Adipocyte (in vitro differentiated cells): ENCODE measurements around the gene PRAMEF6.
"Not testable (repeated sequence)": the region's sequence is repeated elsewhere in the genome, so short reads cannot be mapped to it uniquely, and the experiment has no call there.

Source experiments
- DNase-seq: peaks from one replicate; pipeline ENCODE4 v3.0.0-alpha.2; 2015; ENCODE audit warnings: low read depth
- H3K27me3 ChIP-seq: replicated peaks from 2 replicates; pipeline ENCODE4 v1.7.0; 2013; ENCODE audit warnings: mild to moderate bottlenecking, low read length, moderate library complexity; ENCODE audit not compliant: control insufficient read depth, insufficient read depth
- H3K36me3 ChIP-seq: 2 replicates; pipeline ENCODE4 v1.7.0; 2013; ENCODE audit warnings: low read length, mild to moderate bottlenecking, moderate library complexity; ENCODE audit not compliant: control insufficient read depth, insufficient read depth, severe bottlenecking
- H3K4me1 ChIP-seq: 2 replicates; pipeline ENCODE4 v1.7.0; 2013; ENCODE audit warnings: mild to moderate bottlenecking, low read length, moderate library complexity; ENCODE audit not compliant: control insufficient read depth, insufficient read depth
- H3K4me3 ChIP-seq: 2 replicates; pipeline ENCODE4 v1.7.0; 2013; ENCODE audit warnings: mild to moderate bottlenecking, low read length, moderate library complexity
- H3K9ac ChIP-seq: 2 replicates; pipeline ENCODE4 v1.7.0; 2013; ENCODE audit warnings: mild to moderate bottlenecking, low read length, moderate library complexity
- H3K9me3 ChIP-seq: 2 replicates; pipeline ENCODE4 v1.7.0; 2013; ENCODE audit warnings: mild to moderate bottlenecking, low read length, moderate library complexity; ENCODE audit not compliant: control insufficient read depth

The PRAMEF6 gene

DNA sequence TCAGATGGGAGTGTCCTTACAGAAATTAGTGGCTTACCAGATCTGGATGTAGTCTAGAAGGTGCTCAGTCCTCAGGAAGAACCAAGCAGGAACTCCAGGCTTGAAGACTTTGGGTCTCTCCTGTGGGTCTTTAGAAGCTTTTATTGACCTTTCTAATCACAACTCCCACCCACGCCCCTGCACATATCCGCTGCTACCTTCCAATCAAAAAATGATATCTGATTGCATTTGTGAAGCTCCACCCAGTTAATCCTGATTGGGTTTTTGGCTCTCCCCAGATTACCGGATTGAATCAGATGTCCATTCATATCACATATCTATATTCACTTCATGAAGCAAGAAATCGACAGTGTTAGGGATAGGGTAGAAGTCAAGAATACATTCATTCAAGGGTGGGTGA lies at the start of gene PRAMEF6:
Gene PRAMEF6 (minus strand): TSS at position 101 of the 400 bp plus-strand sequence. CDS start 5,062 bp downstream, outside the sequence.
- H3K4me1 ChIP-seq, H3K9me3 ChIP-seq, H3K9ac ChIP-seq, H3K36me3 ChIP-seq, H3K27me3 ChIP-seq, H3K4me3 ChIP-seq, DNase-seq: not testable (repeated sequence)

DNA sequence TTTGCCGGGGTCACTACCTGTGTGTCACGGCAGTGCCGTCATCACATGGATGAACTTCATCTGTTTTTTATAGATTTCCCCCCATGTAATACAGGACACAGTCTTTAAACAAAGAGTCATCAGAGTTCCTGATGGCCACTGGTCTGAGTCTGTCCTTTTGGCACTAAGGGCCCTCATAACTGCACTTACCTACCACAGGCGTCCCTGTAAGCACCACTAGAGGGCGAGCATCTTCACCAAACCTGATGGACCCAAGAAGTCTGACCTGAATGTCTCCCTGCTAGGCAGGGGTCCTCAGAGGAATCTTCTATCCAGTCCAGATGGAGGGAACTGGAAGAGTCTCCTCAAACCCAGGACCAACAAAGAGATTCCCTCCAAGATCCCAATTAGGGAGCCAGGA lies 23.0 kb downstream of the PRAMEF6 start:
- H3K4me3 ChIP-seq, DNase-seq, H3K9ac ChIP-seq, H3K27me3 ChIP-seq, H3K9me3 ChIP-seq, H3K36me3 ChIP-seq, H3K4me1 ChIP-seq: not testable (repeated sequence)

DNA sequence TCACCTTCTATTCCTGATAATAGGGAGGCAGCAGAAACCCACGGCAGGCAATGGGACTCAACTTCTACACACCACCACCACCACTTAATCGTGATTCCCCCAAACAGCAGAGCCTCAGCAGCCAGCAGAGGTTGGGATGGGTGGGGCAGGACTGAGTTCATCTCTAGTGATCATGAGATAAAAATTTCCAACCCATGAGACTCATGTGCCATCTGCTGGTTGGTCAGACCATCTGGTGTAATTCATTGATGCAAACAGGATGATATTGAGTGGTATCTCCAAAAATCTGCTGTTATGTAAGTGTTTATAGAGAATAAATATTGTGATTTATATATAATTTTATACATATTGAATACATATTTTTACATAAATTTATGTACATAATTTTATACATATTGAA lies 25.6 kb downstream of the PRAMEF6 start:
- H3K9me3 ChIP-seq, DNase-seq, H3K27me3 ChIP-seq, H3K4me3 ChIP-seq, H3K9ac ChIP-seq, H3K36me3 ChIP-seq, H3K4me1 ChIP-seq: not testable (repeated sequence)

DNA sequence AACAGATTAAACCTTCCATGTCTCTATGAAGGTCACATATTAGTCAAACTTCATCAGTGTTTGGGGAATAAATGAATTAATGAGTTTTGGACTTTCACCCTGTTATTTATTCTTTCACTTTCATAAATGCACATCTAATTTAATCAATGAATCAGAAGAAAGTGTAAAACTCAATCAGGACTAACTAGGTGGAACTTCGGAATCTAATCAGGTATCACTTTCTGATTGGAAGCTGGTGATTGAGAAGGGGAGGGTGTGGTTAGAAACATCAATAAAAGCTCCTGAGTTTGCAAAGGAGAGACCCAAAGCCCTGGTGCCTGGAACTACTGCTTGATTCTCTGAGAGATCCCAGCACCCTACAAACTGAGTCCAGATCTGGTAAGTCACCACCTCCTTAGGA lies 31.1 kb downstream of the PRAMEF6 start, which contains the start of gene PRAMEF7:
Gene PRAMEF7 (plus strand): TSS at position 301 of the 400 bp plus-strand sequence. CDS start 1,083 bp downstream, outside the sequence.
- DNase-seq, H3K27me3 ChIP-seq, H3K4me1 ChIP-seq, H3K4me3 ChIP-seq, H3K9me3 ChIP-seq, H3K9ac ChIP-seq, H3K36me3 ChIP-seq: not testable (repeated sequence)

DNA sequence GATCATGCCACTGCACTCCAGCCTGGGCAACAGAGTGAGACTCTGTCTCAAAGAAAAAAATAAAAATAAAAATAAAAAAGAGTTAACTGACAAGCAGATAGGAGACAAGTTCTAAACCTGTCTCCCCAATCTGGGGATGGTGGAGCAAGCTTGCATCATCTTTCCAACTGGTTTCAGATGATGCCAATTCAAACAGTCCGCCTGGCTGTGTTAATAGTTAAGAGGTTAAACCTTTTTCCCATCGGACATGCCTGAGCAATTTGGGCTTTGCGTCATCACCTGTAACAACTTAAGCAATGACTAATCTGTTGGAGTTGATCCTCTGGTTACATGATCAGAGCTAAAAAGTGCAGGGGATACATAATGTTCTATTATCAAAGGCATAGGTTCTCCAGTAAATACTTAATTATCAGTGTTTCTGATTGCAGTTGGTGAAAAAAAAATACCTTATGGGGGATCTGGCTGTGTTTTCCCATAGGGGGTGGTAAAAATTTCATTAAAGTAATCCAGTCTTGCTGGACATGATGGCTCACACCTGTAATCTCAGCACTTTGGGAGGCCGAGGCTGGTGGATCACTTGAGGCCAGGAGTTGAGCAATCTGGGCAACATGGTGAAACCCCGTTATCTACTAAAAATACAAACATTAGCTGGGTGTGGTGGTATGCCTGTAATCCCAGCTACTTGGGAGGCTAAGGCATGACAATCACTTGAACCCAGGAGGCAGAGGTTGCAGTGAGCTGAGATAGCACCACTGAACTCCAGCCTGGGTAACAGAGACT lies 43.4 kb downstream of the PRAMEF6 start:
- H3K4me3 ChIP-seq, H3K36me3 ChIP-seq: not testable (repeated sequence)

DNA sequence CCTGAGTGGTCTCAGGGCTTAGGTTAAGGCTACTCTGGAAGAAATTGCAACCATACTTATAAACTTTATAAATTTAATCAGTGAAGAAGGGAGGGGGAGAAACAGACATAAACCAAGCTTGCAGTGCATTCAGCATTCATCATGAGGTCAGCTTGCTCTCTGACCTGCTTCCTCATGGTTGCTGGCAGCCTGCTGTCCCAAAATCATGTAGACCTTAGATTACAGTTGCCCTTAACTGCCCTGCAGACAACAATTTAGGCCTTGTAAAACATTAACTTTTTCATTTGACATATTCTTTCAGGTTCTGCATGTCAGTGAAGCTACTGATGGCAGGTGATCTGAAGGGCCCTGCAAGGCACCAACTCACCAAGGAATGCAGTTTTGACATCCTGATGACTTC lies 48.2 kb downstream of the PRAMEF6 start:
- H3K4me1 ChIP-seq, H3K36me3 ChIP-seq, H3K27me3 ChIP-seq, DNase-seq, H3K9ac ChIP-seq, H3K9me3 ChIP-seq, H3K4me3 ChIP-seq: not testable (repeated sequence)

More for the DNA sequence above, 43.4 kb downstream of the PRAMEF6 start:
- H3K9me3 ChIP-seq, DNase-seq, H3K27me3 ChIP-seq, H3K4me1 ChIP-seq, H3K9ac ChIP-seq: not testable (repeated sequence)

DNA sequence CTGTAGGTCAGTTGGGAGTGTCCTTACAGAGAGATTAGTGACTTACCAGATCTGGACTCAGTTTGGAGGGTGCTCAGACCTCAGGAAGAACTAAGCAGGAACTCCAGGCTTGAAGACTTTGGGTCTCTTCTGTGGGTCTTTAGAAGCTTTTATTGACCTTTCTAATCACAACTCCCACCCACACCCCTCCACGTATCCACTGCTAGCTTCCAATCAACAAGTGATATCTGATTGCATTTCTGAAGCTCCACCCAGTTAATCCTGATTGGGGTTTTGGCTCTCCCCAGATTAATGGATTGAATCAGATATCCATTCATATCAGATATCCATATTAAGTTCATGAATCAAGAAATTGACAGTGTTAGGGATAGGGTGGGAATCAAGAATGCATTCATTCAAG lies 49.2 kb downstream of the PRAMEF6 start, which contains the start of gene PRAMEF10:
Gene PRAMEF10 (minus strand): TSS at position 101 of the 400 bp plus-strand sequence. CDS start 2,423 bp downstream, outside the sequence.
- H3K4me3 ChIP-seq, DNase-seq, H3K4me1 ChIP-seq, H3K36me3 ChIP-seq, H3K9ac ChIP-seq, H3K27me3 ChIP-seq, H3K9me3 ChIP-seq: not testable (repeated sequence)
